ENCODE data around the gene PDYN.
"Not testable (repeated sequence)": the region's sequence is repeated elsewhere in the genome, so short reads cannot be mapped to it uniquely, and the experiment has no call there.

PDYN gene

GRCh38 chr20:1993986-1994385 is at the start of gene PDYN:
TSS of gene PDYN (minus strand) at chr20:1994058. CDS start at chr20:1983084, 10,974 bp downstream.
- DNase-seq (ENCODE audit: low read depth), result no peak

- DNase-seq (ENCODE audit: low read depth), result no peak
Measured at GRCh38 chr20:2042400-2042799, 48.5 kb upstream of the PDYN start.

- DNase-seq (ENCODE audit: low read depth), result no peak
Measured at GRCh38 chr20:2038161-2038560, 44.3 kb upstream of the PDYN start.

- DNase-seq (ENCODE audit: low read depth), result no peak
Measured at GRCh38 chr20:2037296-2037914, 43.5 kb upstream of the PDYN start.

GRCh38 chr20:2036357-2036756 is 42.5 kb upstream of the PDYN start:
- not testable (repeated sequence) for DNase-seq (ENCODE audit: low read depth)

GRCh38 chr20:2032168-2032567 is 38.3 kb upstream of the PDYN start:
- no peak for DNase-seq (ENCODE audit: low read depth)

- DNase-seq (ENCODE audit: low read depth), result no peak
Measured at GRCh38 chr20:2026514-2026913, 32.7 kb upstream of the PDYN start.

GRCh38 chr20:2026004-2026403 is 32.1 kb upstream of the PDYN start:
- DNase-seq (ENCODE audit: low read depth), result no peak

- DNase-seq (ENCODE audit: low read depth), result no peak
Measured at GRCh38 chr20:2023151-2023550, 29.3 kb upstream of the PDYN start.

- DNase-seq (ENCODE audit: low read depth), result no peak
Measured at GRCh38 chr20:2022163-2022562, 28.3 kb upstream of the PDYN start.

- DNase-seq (ENCODE audit: low read depth), result no peak
Measured at GRCh38 chr20:2010533-2010932, 16.7 kb upstream of the PDYN start.

GRCh38 chr20:2006452-2007361 is 12.8 kb upstream of the PDYN start:
- no peak for DNase-seq (ENCODE audit: low read depth)

GRCh38 chr20:2005831-2006426 is 12.1 kb upstream of the PDYN start:
- peak; percentile 28 for DNase-seq (ENCODE audit: low read depth)

GRCh38 chr20:2005359-2005758 is 11.5 kb upstream of the PDYN start:
- DNase-seq (ENCODE audit: low read depth), result no peak

- no peak for DNase-seq (ENCODE audit: low read depth)
Measured at GRCh38 chr20:2004171-2004570, 10.3 kb upstream of the PDYN start.

- no peak for DNase-seq (ENCODE audit: low read depth)
Measured at GRCh38 chr20:2002365-2002764, 8.5 kb upstream of the PDYN start.

- DNase-seq (ENCODE audit: low read depth), result no peak
Measured at GRCh38 chr20:2001119-2001518, 7.3 kb upstream of the PDYN start.

GRCh38 chr20:2000285-2000684 is 6.4 kb upstream of the PDYN start:
- no peak for DNase-seq (ENCODE audit: low read depth)

- no peak for DNase-seq (ENCODE audit: low read depth)
Measured at GRCh38 chr20:1998715-1999114, 4.9 kb upstream of the PDYN start.

GRCh38 chr20:1998193-1998520 is 4.3 kb upstream of the PDYN start:
- DNase-seq (ENCODE audit: low read depth), result no peak

- no peak for DNase-seq (ENCODE audit: low read depth)
Measured at GRCh38 chr20:1997483-1998192, 3.8 kb upstream of the PDYN start.

GRCh38 chr20:1995531-1996310 is 1.9 kb upstream of the PDYN start:
- no peak for DNase-seq (ENCODE audit: low read depth)

Data from stimulated activated CD4-positive, alpha-beta T cell treated with anti-CD3 and anti-CD28 coated beads, Interleukin-2, amount 100 ng/mL, for 4 hours (primary cell).